Hypothalamus (tissue), 51 donors: ENCODE data around the gene PCNX1.
"Not testable (repeated sequence)": the region's sequence is repeated elsewhere in the genome, so short reads cannot be mapped to it uniquely, and the experiment has no call there.

Experiments used
- DNase-seq, 51 donors: peaks; one replicate each; lab custom pipeline; 2025; lab: John Stamatoyannopoulos, UW

PCNX1 gene

DNA sequence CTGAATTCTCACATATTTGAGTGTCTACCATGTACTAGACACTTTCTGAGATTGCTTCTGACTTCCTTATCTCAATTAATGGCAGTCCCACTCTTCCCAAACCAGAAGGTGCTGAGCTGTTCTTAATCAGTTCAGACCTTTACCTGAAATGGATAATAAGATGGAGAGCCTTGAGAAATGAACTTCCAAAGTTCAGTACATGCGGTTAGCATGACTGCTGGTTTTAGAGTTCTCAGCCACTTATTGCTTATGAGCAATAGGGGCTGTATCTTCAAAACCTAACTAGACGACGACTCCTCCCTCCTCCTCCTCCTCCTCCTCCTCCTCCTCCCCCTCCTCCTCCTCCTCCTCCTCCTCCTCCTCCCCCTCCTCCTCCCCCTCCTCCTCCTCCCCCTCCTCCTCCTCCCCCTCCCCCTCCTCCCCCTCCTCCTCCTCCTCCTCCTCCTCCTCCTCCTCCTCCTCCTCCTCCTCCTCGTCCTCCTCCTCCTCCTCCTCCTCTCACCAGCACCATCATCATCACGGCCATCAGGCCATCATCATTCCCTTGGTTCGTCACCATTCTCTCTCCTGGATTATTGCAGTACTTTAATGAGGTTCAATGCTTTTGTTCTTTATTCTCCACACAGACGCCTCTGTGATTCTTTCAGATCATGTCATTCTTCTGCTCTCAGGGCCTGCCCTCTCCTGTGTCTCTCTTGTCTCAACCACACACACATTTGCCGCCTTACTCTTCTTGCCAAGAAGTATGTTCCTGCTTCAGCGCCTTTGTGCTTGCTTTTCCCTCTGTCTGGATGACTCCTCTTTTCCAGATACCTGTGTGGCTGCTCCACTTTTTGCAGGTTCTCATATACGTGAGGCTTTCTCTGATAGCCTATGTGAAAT lies 2.7 kb downstream of the PCNX1 start:
- no peak for DNase-seq

DNA sequence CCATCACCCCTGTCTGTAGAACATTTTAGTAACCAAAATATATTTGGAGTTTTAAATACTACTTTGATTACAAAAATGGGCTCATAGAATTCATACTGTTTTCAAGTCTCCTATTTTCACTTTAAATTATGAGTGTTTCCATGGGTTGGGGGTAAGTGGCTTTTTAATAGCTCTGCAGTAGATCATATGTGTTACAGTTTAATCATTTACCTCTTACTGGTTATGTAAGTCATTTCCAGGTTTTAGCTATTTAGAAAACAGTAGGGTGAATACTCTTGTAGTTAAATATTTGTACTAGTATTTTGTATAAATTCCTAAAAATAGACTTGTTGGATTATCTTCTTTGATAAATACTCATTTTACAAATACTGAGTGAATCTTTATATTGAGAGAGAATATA lies 8.2 kb downstream of the PCNX1 start:
- no peak for DNase-seq

DNA sequence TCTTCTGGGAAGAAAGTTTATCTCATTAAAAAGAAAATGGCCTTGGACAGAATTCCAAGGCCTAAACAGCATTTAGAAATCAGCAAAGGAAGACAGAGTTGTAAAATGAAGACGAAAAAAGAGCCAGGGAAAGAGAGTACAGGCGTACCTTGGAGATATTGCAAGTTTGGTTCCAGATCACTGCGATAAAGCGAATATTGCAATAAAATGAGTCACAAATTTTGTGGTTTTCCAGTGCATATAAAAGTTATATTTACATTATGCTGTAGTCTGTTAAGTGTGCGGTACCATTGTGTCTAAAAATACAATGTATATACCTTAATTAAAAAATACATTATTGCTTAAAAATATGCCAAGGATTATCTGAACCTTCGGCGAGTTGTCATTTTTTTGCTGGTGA lies 9.0 kb downstream of the PCNX1 start:
- no peak for DNase-seq

DNA sequence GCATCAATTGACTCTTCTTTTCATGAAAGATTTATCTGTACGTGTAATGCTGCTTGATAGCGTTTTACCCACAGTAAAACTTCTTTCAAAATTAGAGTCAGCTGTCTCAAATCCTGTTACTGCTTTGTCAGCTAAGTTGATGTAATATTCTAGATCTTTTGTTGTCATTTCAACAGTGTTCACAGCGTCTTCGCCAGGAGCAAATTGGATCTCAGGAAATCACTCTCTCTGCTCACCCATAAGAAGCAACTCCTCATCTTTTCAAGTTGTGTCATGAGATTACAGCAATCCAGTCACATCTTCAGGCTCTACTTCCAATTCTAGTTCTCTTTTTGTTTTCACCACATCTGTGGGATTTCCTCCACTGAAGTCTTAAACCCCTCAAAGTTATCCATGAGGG lies 9.5 kb downstream of the PCNX1 start:
- DNase-seq, result no peak

DNA sequence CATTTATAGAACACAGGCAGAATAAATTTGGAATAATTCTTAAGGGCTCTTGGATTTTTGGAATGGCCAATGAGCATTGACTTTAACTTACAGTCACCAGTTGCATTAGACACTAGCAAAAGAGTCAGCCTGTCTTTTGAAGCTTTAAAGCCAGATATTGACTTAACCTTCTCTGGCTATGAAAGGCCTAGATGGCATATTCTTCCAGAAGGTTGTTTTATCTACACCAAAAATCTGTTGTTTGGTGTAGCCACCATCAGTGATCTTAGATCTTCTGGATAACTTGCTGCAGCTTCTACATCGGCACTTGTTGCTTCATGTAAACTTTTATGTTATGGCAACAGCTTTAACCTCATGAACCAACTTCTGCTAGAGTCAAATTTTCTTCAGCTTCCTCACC lies 10.4 kb downstream of the PCNX1 start:
- DNase-seq, result no peak

DNA sequence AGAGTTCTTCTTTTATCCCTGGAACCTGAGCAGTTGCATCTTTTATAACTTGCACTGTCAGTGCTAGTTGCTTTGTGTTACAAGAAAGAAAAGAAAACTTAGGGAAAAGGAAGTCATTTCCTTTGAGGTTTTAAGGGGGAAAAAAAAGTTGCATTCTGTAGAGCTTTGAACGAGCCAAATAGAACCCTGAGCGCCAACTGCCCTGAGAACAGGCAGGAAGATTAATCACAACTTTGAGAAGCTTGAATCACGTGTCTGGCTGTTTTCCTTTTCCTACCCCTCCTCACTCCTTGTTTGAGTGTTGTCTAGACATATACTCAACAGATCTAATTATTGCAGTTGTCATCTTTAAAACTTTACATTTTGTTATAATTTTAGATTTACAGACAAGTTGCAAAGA lies 12.5 kb downstream of the PCNX1 start:
- DNase-seq, result no peak

DNA sequence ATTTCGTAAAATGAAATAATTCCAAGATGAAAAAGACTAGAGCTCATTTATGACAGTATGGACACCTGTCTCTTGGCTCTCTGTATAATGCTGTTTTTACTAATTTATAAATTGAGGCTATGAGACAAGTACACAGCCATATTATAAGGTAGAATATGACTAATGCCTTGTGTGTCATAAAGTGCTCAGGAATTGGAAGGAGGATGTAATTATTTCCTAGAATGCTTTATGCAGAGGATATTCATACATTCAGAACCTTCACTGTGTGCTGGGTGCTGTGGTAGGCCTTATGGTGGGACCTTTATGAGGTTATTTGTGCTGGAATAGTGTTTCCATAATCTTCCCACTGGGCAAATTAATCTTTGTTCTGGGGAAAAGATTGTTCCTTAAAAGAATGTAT lies 13.3 kb downstream of the PCNX1 start:
- DNase-seq, result no peak

DNA sequence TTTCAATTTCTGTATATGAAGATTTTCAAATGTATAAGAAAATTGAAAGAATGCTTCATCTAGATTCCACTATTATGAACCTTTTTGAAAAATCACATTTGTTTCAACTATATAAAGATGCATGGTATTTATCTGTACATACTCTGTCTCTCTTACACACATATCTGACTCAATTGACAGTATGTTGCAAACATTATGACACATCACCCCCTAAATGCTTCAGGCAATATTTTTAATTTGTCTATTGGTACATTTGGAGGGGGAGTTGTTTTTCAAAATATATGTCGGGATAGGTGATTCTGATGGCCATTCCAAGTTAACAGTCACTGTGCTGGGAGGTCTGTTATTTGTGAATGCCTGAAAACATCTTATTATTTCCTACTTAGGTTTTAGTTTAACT lies 14.4 kb downstream of the PCNX1 start:
- DNase-seq, result no peak

DNA sequence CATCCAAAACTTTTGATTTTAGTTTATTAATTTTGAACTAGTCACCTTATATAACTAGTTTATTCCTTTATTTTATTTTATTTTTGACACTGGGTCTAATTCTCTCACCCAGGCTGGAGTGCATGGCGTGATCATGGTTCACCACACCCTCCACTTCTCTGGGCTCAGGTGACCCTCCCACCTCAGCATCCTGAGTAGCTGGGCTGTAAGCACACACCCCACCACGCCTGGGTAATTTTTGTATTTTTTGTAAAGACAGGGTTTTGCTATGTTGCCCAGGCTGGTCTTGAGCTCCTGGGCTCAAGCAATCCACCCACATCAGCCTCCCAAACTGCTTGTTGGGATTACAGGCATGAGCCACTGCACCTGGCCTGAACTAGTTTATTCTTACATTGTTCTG lies 17.3 kb downstream of the PCNX1 start:
- DNase-seq, result no peak

DNA sequence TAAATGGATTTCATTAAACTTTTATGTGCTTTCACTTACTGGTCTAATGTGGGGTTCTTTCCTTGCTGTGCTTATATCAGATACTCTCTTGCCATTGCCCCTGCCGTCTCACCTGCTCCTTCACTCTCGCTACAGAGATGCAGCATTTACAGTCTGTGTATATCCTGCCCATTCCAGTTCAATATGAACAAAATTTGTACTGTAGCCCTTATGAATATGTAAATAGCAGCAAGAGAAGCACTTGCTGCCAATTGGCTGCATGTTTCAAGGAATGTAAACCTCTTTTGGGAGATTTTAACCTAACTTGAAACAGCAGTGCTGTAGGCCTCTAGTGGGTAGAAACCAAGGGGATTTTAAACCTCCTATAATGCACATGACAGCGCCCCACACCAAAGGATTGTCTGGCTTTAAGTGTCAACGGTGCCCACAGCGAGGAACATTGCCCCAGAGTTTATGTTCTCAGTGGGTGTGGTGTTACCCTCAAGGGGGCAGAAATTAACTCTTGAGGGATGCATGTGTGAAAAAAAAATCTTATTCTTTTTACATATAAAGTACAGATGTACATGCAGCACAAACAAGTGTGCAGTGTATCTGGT lies 19.1 kb downstream of the PCNX1 start:
- DNase-seq, result no peak

DNA sequence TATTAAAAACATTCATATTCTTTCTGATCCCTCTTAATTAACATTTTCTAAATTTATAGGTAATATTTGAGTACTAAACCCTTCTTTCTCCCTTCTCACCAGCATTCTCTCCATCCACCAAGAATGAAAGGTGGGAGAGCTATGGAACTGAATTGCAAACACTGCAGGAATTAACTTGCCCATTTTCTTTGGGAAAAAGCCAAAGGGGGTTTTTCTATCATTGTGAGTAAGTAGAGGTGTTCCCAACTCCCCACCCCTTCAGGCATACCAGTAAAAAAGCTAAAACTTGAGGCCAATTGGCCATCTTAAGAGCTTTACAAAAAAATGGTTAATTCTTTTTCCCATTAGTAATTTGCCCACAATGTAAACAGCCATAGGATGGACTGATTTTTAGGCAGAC lies 23.7 kb downstream of the PCNX1 start:
- no peak for DNase-seq

DNA sequence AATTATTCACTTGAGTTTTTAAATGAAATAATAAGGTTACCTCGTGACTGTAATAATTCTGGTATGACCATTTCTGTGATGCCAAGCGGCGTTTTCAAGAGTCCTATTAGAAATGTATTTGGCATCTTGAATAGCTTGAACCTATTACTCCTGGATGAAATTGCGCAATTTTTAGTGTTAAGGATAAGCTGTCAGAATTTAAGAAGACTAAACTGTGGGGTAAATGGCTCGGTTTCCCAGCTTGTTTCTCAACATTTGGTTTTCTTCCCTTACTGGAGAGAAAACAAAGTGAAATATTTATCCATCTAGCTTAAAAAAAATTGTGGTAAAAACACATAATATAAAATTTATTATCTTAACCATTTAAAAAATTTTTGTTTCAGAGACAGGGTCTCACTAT lies 26.8 kb downstream of the PCNX1 start:
- DNase-seq, result no peak

DNA sequence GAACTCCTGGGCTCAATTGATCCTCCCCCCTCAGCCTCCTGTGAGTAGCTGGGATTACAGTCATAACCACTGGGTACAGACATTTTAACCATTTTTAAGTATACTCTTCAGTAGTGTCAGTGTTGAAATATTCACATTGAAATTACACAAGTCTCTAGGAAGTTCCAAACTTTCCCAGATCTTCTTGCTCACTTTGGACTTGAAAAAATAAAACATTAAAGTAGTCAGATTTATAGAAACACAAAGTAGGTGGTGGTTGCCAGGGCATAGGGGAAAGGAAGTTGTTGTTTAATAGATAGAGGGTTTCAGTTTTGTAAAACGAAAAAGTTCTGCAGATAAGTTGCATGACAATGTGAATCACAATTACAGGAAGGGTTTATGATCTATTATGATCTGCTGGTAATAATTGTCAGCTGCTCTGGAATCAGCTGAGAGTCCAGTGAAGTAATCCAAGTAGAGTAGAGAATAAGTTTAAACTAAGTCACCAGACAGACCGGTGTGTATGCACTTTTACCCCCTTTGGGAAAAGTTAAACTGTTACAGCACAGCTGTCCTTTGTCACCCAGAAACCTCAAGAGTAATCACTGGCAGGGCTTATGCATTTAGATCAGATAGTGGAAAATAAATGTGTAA lies 27.4 kb downstream of the PCNX1 start:
- no peak for DNase-seq

DNA sequence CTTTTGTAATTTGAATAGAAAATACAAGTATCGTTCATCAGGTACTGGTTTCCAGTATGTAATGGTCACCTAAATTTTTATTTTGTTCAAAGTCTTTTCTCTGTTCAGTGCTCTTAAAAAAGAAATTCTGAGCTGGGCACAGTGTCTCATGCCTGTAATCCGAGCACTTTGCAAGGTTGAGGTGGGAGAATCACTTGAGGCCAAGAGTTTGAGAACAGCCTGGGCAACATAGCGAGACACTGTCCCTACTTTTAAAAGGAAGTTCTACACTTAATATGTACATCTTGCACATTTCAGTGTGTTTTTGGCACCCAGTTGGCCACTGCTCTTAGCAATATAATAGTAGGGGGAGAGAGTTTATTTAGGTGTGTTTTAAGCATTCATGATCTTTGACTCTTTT lies 27.9 kb downstream of the PCNX1 start:
- DNase-seq, result no peak

DNA sequence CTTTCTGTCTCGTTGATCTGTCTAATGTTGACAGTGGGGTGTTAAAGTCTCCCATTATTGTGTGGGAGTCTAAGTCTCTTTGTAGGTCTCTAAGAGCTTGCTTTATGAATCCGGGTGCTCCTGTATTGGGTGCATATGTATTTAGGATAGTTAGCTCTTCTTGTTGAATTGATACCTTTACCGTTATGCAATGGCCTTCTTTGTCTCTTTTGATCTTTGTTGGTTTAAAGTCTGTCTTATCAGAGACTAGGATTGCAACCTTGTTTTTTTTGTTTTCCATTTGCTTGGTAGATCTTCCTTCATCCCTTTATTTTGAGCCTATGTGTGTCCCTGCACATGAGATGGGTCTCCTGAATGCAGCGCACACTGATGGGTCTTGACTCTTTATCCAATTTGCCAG lies 32.4 kb downstream of the PCNX1 start:
- not testable (repeated sequence) for DNase-seq

DNA sequence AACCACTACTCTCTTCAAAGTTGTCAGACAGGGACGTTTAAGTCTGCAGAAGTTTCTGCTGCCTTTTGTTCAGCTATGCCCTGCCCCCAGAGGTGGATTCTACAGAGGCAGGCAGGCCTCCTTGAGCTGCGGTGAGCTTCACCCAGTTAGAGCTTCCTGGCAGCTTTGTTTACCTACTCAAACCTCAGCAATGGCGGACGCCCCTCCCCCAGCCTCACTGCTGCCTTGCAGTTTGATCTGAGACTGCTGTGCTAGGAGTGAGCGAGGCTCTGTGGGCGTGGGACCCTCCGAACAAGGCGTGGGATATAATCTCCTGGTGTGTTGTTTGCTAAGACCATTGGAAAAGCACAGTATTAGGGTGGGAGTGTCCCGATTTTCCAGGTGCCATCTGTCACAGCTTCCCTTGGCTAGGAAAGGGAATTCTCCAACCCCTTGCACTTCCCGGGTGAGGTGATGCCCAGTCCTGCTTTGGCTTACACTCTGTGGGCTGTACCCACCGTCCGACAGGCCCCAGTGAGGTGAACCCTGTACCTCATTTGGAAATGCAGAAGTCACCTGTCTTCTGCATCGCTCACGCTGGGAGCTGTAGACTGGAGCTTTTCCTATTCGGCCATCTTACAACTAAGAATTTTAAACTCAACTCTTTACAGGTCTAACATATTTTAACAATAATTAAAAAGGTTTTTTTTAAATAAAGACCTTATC lies 34.5 kb downstream of the PCNX1 start:
- DNase-seq, result not testable (repeated sequence)

DNA sequence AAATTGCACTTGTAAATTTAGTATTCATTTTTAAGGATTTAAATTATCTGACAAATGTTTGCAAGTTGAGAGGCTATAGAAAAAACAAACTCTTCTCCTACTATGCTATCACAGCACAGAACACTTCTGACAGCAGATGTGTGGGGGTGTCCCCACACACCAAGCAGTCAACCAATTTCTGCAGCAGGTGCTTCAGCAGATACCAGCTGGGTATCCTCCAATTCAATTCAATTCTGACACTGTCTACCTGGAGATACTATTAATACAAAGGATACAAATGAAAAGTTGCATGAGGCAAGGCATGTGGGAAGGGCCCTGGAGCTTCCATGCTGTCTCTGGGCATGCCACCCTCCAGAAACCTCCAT lies 35.1 kb downstream of the PCNX1 start:
- no peak for DNase-seq

DNA sequence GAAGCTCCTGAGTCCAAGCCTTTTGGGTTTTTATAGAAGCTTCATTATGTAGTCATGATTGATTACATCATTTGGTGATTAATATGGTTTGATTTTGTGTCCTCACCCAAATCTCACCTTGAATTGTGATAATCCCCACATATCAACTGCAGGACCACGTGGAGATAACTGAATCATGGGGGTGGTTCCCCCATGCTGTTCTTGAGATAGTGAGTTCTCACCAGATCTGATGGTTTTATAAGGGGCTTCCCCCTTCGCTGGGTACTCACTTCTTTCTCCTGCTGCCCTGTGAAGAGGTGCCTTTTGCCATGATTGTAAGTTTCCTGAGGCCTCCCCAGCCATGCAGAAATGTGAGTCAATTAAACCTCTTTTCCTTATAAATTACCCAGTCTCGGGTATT lies 35.5 kb downstream of the PCNX1 start:
- DNase-seq, result not testable (repeated sequence)

DNA sequence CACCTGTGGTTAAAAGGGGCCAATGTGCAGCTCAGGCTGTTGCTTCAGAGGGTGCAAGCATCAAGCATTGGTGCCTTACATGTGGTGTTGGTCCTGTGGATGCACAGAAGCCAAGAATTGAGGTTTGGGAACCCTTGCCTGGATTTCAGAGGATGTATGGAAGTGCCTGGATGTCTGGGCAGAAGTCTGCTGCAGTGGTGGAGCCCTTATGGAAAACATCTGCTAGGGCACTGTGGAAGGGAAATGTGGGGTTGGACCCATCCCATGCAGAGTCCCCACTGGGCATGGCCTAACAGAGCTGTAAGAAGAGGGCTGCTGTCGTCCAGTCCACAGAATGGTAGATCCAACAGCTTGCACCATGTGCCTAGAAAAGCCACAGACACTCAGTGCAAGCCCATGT lies 36.6 kb downstream of the PCNX1 start:
- no peak for DNase-seq

DNA sequence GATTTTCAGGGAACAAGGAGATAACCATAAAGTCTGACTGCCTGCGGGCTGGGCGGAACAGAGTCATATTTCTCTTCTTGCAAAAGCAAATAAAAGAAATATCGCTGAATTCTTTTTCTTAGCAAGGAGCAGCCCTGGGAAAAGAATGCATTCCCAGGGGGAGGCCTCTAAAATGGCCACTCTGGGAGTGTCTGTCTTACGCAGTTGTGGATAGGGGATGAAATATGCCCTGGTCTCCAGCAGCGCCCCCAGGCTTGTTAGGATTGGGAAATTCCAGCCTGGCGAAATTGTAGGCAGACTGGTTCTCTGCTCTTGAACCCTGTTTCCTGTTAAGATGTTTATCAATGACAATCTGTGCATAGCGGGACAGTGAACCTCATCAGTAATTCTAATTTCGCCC lies 40.5 kb downstream of the PCNX1 start:
- no peak for DNase-seq

DNA sequence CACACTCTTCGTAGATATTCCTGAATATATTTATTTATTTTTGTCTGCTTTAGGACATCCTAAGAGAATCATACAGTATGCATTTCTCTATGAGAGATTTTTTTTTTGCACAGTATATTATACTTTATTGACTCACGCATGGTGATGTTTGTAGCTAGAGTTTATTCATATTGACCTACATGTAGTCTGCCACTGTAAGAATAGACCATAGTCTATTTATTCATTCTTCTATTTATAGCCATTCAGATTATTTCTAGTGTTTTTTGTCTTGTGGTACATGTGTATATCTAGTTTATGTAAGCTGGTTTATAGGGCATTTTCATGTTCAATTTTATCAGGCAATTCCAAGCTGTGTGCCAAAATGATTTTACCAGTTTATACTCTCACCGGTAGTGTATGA lies 45.2 kb downstream of the PCNX1 start:
- no peak for DNase-seq

DNA sequence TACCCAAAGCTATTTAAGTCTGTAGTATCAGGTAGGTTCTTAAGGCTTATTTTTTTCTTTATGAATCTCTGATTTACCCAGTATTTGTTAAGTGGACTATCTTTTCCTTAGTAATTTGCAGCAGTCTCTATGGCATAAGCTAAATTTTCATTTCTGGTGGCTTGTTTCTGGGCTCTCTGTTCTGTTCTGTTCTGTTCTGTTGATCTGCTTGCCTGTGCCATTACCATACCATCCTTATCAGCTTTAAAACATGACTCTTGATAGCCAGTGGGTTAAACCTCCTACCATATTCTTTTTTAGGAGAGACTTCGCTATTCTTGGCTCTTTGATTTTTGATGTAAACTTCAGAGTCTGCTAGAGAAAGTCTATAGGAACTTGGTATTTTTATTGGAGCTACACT lies 46.8 kb downstream of the PCNX1 start:
- no peak for DNase-seq
